ENCODE measurements around the gene PRPF31.
A peak's percentile ranks its signal among the peaks of the same experiment; 100 is the strongest.
"Not testable (repeated sequence)": the region's sequence is repeated elsewhere in the genome, so short reads cannot be mapped to it uniquely, and the experiment has no call there.

The PRPF31 gene

GRCh38 chr19:54115109-54116063 lies at the start of gene PRPF31, which contains the start of gene TFPT:
TSS of gene PRPF31 (plus strand) at chr19:54115754. CDS start at chr19:54118279, 2,525 bp downstream.
TSS of gene TFPT (minus strand) at chr19:54115657. CDS start at chr19:54115269, 388 bp downstream.
- peak; percentile 97 for DNase-seq

GRCh38 chr19:54069470-54069869 lies 46.1 kb upstream of the PRPF31 start:
- DNase-seq = no peak

- no peak for DNase-seq
These were observed 41.7 kb upstream of the PRPF31 start for GRCh38 chr19:54073829-54074228.

GRCh38 chr19:54074851-54075250 lies 40.7 kb upstream of the PRPF31 start:
- no peak for DNase-seq

GRCh38 chr19:54077334-54077733 lies 38.2 kb upstream of the PRPF31 start:
- DNase-seq = no peak

- no peak for DNase-seq
These were observed 34.5 kb upstream of the PRPF31 start, which contains the start of gene TARM1 for GRCh38 chr19:54081032-54081431. TSS of gene TARM1 (minus strand) at chr19:54081365. CDS start at chr19:54081340, 25 bp downstream.

- DNase-seq = no peak
These were observed 31.1 kb upstream of the PRPF31 start for GRCh38 chr19:54084410-54084809.

- no peak for DNase-seq
These were observed 21.0 kb upstream of the PRPF31 start for GRCh38 chr19:54094426-54095000.

GRCh38 chr19:54095136-54095858 lies 20.3 kb upstream of the PRPF31 start:
- no peak for DNase-seq

GRCh38 chr19:54095859-54096616 lies 19.5 kb upstream of the PRPF31 start:
- DNase-seq = peak; percentile 71

- no peak for DNase-seq
These were observed 18.9 kb upstream of the PRPF31 start for GRCh38 chr19:54096617-54097106.

GRCh38 chr19:54099190-54099902 lies 16.2 kb upstream of the PRPF31 start:
- DNase-seq = no peak

GRCh38 chr19:54099903-54100255 lies 15.7 kb upstream of the PRPF31 start:
- DNase-seq = not testable (repeated sequence)

- DNase-seq = peak; percentile 51
These were observed 15.0 kb upstream of the PRPF31 start, which contains the start of gene OSCAR for GRCh38 chr19:54100561-54100960. TSS of gene OSCAR (minus strand) at chr19:54100803. CDS start at chr19:54100792, 11 bp downstream.

- peak; percentile 98 for DNase-seq
These were observed 13.0 kb upstream of the PRPF31 start, which contains the start of gene NDUFA3 for GRCh38 chr19:54102421-54103169. TSS of gene NDUFA3 (plus strand) at chr19:54102855. CDS start at chr19:54102879, 24 bp downstream.

- no peak for DNase-seq
These were observed 10.4 kb upstream of the PRPF31 start for GRCh38 chr19:54104998-54105715.

GRCh38 chr19:54105796-54106195 lies 9.8 kb upstream of the PRPF31 start:
- no peak for DNase-seq

GRCh38 chr19:54106716-54107115 lies 8.8 kb upstream of the PRPF31 start:
- DNase-seq = no peak

GRCh38 chr19:54107876-54108490 lies 7.6 kb upstream of the PRPF31 start:
- no peak for DNase-seq
